HG03039 (cell line): ENCODE data around the gene KLHL10.

Experiments
- ATAC-seq: cut with Tn5 transposase; IDR thresholded peaks from one replicate; pipeline ENCODE4 v1.9.1; 2021; ENCODE audit warnings: mild to moderate bottlenecking, moderate library complexity; ENCODE audit not compliant: unreplicated experiment

The KLHL10 gene

GRCh38 chr17:41837761-41838538 lies at the start of gene KLHL10:
Gene KLHL10 (plus strand): TSS chr17:41837825. CDS start chr17:41837933, 108 bp downstream.
- no peak for ATAC-seq

DNA sequence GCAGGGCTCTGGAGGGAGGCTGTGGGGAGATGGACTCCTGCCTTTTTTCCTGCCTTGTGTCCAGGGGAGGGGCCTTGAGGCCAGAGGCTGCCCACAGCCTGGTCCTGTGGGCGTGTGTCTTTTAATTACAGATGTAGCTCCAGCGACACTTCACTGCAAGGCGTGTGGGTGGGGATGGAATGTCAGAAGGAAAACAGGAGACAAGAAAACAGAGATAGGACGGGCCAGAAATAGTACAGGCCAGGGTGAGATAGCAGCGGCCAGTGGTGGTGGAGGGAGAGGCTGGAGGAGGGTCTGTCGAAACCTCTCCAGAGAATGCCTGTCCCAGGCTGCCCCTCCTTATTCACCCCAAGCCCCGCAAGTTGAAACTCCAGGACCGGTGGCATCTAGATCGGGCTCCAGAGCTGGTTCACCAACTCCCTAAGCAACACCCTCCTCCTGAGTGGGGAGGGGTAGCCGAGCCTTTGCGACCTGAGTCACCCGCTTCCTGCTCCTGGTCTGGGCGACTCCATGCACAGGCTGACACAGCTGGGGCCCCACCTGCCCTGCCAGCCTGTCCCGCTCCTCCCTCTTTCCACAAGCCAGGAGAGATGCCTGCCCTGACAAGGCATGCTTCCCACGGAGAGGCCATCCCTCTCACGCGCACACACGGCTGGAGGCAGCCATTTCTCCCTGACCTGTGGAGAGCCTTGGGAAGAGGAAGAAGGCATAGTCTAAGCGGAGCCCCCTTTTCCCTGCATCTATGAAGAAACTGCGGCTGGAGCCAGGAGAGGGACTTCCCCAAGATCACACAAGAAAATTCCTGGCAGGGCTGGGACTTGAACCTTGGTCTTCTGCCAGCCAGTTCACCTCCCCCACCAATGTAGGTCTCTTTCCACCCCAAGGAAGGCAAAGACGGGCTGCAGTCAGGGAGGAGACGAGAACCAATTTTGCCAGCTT lies 44.5 kb upstream of the KLHL10 start:
- no peak for ATAC-seq

- no peak for ATAC-seq
Observed at GRCh38 chr17:41793784-41794539, 43.7 kb upstream of the KLHL10 start.

DNA sequence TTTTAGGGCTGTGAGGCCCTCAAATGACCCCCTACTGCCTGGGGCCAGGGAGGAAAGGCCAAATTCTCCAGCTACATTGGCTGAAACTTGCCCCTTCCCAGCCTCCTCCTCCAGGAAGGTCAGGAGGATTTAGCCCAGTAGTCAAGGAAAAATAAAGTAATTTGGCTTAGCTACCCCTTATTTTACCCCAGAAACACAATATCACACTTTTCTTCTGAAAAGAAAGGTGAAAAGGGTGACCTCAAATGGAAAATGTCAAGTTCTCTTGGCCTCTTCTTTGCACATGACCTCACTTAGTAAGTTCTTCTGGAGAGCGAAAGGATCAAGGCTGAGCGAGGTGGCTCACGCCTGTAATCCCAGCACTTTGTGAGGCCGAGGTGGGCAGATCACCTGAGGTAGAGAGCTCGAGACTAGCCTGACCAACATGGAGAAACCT lies 43.1 kb upstream of the KLHL10 start:
- ATAC-seq: no peak

DNA sequence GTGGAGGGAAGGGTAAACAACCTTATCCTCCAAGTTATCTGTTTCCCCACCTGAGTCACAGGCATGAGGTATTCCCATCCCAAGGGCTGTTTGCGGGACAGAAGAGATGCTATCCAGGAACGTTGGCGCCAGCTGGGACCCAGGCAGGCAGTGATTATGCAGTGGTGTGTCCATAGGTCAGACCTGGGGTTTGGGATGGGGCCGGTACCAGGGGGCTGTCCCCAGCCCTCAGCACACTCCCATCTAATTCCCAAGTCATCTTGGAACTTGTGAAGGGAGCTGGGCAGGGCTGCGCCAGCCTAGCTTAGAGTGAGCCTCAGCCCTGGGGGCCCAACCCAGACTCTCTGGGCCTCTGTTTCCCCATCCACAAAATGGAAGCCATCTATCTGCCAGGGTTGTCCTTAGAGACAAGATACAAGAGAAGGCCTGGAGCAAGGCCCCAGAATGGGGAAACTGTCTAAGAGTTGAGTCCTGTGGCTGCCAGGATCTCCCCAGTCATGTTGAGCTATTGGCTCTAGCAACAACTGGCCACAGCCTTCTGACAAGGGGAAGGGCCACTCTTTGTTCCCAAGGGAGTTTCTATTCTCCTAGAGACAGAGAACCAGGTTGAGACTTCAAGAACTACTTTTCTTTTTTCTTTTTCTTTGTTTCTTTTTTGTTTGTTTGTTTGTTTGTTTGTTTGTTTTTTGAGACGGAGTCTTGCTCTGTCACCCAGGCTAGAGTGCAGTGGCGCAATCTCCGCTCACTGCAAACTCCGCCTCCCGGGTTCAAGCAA lies 41.3 kb upstream of the KLHL10 start:
- ATAC-seq: no peak

- no peak for ATAC-seq
Observed at GRCh38 chr17:41797377-41797776, 40.2 kb upstream of the KLHL10 start.

DNA sequence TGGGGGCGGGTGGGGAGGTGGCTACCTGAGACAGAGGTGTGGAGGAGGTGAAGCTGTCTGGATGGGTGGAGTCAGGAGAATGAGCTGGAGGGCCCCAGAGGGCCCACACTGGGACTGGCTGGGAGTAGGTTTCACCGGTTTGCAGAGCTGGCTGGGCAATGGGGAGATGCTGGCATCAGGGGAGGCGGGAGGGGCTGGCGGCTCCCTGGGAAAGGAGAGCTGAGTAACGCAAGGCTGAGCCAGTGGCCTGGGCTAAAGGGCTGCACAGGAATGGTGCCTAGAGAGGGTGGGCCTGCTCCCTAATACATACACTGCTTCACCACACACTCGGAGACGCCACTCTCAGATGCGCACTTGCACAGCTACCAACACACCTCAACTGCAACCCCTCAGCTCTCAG lies 38.3 kb upstream of the KLHL10 start:
- no peak for ATAC-seq

DNA sequence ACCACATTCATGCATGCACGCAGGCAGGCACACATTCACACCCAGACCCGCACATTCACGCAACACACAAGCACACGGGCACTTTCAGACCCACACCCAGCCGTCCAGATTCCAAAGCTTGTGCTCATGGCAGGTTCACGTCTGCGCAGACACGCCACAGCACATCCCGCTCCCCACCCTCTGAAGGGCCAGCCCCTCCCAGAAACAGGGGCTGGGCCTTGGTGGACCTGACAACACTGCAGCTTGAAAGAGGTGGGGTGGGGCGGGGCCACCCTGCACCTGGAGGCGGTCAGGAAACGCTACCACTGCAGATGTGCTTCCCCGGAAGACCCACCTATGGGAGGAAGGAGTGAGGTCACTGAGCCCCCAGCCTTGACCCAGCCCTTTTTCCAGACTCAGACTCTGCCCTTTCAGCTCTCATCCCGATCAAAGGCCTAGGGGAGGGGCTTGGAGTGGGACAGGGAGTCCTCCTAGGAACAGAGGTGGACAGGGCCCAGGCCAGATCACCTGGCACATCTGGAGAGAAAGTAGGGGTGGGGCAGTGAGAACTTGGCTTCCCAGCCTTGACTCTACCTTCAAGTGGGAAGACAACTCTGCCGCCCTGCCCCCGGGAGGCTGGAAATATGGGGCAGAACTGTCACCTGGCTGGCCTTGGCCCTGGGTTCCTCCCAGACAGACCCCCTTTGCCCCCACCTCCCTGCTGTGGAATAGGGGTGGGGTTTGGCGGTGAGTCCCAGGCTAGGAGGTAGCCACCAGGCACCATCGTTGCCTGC lies 36.8 kb upstream of the KLHL10 start:
- ATAC-seq: no peak

GRCh38 chr17:41801374-41802271 lies 36.0 kb upstream of the KLHL10 start:
- no peak for ATAC-seq

DNA sequence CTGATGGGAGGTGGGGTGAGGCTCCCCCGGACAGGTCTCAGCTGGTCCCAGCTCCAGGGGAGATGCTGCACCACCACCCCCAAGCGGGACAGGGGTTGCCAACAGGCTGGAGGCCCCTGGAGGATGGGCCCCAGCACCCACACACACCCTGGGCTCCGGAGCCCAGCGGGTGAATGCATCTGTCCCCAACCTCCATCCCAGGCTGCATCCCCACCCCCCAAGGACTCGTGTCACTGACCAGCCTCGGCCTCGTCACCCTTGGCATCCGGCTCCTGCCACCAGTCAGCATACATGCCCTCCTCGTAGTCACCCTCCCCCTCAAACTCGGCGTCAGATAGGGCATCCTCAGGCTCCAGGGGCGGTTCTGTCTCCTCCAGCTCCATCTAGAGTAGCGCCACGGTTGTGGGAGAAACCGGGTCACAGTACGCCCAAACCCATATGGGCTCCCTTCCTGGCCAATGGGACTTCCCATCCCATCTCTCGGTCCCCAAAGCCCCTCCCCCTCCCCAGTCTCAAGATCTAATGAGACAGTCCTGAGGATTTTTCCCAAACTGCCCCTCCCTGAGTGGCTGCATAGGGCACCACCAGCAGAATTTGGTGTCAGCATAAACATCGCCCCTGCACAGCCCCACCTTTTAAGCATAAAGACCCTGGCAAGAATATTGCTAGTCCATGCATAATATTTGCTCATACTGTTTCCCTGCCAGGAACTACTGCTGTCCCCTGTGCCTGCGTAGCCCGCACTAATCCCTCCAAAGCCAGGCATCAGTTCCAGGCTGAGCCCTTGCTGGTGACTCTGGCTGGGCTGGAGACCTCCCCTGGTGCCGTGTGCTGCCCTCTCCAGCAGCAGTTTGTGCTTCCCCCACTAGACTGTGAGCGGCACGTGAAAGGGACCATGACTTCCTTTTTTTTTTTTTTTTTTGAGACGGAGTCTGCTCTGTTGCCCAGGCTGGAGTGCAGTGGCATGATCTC lies 34.3 kb upstream of the KLHL10 start:
- ATAC-seq: no peak

DNA sequence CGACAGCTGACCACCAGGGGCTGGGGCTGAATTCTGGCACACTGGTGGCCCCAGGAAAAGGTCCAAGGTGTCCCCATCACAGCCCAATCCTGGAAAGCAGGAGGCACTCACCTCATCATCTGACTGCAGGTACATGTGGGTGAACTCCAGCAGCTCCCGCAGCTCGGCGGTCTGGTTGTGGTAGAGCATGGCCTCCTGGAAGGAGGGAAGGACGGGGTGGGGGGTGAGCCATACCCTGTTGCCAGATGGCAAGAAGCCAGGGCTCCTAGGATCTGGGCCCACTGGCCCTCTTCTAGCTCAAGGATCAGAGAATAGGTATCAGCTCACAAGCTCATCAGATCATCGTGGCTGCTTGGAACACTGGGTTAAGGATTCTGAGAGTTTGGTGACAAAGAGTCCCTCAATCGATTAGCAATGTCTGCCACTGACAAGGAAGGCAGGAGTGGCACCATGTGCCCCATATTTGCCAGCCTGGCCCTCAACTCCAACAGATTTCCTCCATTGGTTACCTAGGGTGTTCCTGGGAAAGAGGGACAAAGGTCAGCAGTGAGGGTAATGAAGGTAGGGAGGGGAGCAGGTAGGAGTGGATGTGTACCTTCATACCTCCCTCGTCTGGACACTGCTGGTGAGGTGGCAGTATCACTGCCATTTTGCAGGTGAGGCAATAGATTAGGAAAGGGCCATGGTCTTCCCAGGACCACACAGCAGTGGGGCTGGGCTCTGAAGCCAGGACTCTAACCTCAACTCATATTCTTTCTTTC lies 30.8 kb upstream of the KLHL10 start:
- no peak for ATAC-seq

- ATAC-seq: no peak
Observed at GRCh38 chr17:41810659-41811548, 26.7 kb upstream of the KLHL10 start.

DNA sequence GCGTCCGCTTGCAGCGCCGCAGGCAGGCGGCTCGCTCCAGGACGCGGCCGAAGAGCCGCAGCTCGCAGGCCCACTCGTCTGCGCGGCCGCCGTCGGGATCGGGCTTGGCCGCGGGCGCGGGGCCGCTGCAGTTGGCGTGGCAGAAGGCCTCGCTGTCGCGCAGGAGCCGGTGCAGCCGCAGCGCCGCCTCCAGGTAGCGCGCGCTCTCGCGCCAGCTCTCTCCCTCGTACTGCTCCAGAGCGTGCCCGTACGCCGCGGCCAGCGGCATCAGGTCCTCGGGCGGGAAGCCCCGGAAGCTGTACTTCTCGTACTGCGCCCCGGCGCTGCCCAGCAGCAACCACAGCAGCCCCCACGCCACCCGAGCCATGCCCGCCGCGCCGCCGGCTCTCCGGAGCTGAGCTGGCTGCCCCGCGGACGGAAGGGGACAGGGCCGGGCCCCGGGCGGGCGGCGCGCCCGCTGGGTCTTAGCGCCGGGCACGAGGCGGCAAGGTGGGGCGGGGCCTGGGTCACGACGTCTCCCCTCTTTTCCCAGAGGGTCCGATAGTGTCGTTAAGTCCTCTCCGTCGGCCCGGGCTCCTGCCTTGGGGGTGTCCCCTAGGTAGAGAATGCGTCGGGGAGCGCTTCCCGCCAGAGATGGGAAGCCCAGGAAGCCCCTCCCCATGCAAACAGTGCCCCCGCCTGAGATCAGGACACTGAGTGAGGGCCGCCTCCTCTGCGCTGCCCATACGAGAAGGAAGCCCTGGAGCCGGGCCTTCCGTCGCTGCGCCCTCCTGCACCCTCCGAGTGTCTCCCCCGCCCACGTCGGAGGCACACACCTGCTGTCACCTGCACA lies 25.9 kb upstream of the KLHL10 start, which contains the start of gene P3H4:
P3H4 (minus strand) TSS at position 401 of the 832 bp plus-strand sequence; CDS start at position 367, 34 bp downstream.
- ATAC-seq: no peak

- no peak for ATAC-seq
Observed at GRCh38 chr17:41812381-41813151, 25.1 kb upstream of the KLHL10 start, which contains the start of gene FKBP10. Gene FKBP10 (plus strand): TSS chr17:41813004. CDS start chr17:41813035, 31 bp downstream.
